GM19395 (cell line): ENCODE data around the gene SPDYE6.
"Not testable (repeated sequence)": the region's sequence is repeated elsewhere in the genome, so short reads cannot be mapped to it uniquely, and the experiment has no call there.

Source experiments
- ATAC-seq: cut with Tn5 transposase; IDR thresholded peaks from one replicate; pipeline ENCODE4 v1.9.1; 2021; ENCODE audit warnings: mild to moderate bottlenecking, moderate library complexity; ENCODE audit not compliant: unreplicated experiment

Gene SPDYE6

DNA sequence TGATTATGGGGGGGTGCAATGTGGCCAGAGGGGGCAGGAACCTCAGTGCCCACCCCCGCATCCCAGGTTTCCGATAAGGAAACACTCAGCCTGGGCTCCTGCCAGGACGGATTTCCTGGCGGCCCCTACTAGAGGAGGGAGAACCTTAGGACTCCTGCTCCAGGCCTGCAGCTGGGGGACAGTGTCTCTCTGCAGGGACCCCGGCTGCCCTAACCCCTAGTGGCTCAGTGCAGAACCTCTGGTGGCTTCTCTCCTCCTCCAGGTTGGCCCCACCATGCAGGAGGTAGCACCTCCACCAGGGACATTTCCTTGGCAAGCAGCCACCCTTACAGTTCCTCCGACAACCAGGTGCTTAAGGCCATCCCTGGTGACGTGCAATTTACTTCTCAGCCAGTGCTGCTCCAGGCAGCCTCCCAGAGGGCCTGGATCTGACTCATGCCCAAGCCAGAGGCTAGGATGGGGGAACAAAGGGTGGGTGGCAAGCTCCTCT, 37.7 kb downstream of the SPDYE6 start:
- ATAC-seq, result no peak

DNA sequence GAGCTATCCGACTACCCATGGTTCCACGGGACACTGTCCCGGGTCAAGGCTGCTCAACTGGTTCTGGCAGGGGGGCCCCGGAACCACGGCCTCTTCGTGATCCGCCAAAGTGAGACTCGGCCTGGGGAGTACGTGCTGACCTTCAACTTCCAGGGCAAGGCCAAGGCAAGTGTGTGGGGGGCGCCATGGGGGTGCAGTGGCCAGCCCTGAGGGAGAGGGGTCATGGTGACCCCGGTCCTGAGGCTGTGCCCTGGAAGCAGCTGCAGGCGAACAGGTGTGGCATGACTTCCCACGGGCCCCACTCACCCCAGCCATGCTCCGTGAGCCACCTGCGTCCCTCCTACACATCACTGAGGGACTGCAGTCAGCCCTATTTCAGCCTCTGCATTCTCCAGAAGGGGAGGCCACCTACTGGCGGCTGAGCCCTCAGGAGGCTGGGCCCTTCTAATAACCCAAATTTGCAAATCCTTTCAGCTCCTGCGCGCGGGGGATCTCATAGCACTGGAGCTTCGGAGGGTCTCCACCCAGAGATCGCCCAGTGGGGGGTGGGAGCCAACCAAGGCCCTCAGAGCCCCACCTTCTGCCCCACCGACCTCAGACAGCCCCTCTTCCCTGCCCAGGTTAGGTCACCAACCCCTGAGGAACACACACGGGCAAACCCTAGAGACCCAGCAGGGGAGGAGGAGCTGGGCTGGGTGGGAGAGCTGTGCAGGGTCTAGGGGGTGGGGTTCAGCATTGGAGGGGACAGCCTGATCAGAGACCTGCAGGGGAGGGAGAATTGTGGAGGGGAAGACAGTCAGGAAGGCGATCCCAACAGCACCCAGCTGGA, 38.8 kb downstream of the SPDYE6 start:
- no peak for ATAC-seq

DNA sequence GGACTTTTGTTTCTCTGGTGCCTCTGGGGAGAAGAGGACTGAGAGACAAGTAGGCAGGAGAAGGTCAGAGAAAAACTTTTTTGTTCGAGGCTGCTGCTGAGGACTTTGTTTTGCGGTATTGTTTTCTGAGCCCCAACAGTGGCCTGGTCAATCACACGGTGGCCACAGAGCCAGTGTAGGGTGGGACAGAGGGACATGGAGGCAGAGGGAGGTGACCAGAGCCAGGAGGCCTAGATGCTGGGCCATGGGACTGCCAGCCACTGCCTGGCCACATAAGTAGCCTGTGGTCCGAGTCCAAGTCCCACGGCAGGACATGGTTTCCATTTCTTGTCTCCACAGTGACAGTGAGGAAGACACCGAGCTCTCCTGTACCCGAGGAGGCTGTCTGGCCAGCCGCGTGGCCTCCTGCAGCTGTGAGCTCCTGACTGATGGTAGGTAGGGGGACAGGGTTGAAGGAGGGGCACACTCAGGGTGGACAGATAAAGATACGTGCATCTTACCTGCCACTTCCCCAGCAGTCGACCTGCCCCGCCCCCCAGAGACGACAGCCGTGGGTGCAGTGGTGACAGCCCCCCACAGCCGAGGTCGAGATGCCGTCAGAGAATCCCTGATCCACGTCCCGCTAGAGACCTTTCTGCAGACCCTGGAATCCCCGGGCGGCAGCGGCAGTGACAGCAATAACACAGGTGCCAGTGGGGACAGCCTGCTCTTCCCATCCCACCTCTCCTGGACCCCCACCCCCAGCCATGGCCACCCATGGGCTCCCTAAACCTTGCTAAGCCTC, 42.1 kb downstream of the SPDYE6 start:
- ATAC-seq, result no peak

DNA sequence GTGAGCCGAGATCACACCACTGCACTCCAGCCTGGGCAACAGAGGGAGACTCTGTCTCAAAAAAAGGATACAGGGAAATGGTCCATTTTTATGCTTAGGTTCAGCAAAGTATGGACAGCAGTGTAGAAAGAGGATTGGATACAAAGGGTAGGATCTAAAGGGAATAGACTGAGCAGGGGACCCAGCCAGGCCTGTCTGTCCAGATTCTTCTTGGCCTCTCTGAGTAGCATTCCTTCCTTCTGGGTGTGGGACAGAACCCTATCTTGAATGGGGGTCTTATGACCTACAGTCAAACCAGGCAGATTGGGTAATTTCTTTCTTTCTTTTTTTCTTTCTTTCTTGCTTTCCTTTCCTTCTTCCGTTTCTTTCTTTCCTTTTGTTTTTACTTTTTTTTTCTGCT, 43.9 kb downstream of the SPDYE6 start:
- ATAC-seq, result no peak

DNA sequence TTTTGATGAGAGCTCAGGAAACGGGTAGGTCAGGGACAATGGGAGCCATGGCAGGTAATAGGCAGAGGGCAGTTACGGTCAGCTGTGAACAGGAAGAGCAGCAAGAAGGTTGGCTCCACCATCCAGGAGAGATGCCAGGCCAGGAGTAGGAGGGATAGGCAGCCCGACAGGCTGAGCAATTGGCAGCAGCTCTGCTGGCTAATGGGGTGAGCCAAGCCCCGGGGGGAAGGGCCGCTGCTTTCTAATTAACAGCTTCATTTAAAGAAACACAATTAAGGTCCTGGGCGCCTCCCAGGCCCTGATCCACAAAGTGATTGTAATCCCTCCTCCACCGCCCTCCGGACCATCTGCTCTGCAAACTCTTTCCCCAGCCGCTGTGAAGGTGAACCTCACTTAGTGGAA, 45.8 kb downstream of the SPDYE6 start:
- no peak for ATAC-seq

DNA sequence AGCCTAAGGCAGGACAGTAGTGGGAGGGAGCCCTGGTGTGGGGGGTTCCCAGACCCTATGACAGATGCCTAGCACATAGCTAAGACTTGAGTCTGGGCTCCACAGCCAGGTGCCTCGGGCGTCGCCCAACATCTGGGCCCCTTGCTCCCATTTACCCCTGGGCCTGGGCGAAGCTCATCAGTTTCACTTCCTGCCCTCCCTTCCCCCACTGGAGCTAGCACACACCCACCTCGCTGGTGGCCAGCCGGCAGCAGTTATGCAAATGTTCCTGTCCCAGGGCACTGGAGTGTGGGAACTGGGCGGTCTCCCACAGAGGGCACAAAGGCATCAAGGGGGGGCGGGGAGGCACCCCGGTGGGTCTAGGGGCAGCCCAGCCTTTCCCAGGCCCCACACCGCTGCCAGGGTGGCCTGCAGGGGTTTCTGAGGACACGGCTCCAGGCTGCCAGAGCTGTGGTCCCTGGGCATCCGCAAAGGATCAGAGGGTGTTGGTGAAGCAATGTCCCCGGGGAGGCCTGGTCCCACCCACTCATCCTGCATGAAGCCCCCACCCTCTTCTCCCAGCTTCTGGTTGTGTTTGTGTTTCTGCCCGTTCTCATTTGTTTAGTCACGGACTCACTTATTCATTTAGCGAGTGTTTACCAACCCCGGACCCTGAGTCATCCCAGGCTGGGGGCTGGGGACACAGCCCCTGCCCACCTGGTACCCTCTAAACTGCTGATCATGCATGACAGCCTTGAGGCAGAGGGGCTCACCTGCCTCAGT, 49.1 kb downstream of the SPDYE6 start:
- peak; percentile 83 for ATAC-seq

DNA sequence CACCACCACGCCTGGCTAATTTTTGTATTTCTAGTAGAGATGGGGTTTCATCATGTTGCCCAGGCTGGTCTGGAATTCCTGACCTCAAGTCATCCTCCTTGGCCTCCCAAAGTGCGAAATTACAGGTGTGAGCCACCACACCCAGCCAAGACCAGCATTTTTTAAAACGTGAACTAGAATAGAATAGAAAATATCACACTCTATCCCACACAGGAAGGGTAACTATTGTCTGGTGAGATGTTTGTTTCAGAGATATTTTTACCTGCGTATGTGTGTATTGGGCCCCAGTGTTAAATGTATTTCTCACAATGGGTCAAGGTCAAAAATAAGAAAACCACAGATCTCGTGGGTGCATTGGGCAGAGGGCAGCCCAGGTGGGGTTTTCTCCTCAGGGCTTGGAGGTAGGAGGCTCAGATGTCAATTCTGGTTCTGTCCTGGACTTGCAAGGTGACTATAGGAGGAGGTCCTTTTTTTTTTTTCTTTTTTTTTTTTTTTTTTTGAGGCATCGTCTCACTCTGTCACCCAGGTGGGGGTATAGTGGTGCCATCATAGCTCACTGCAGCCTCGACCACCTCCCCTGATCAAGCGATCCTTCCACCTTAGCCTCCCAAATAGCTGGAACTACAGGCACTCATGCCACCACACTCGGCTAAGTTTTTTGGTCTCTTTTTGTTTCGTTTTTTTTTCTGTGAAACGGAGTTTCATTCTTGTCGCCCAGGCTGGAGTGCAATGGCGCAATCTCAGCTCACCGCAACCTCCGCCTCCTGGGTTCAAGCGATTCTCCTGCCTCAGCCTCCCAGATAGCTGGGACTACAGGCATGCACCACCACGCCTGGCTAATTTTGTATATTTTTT, 50.6 kb downstream of the SPDYE6 start:
- peak; percentile 58 for ATAC-seq

DNA sequence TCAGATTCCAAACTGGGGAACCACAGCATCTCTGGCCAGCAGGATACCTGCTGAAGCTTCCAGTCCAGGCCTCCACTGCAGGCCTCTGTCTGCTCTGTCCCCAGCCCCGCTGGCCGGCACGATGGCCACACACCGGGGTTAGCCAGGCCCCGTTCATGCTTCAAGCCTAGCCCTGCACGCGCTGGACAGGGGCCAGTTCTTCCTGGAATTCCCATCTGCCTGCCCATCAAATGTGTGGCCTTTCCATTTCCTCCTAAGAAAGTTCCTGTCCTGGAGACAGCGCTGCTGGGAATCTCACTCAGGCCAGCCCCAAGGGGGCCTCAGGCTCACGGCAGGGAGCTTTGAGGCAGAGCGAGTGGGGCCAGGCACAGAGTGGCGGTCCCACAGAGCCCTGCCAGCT, 51.6 kb downstream of the SPDYE6 start:
- ATAC-seq, result no peak

DNA sequence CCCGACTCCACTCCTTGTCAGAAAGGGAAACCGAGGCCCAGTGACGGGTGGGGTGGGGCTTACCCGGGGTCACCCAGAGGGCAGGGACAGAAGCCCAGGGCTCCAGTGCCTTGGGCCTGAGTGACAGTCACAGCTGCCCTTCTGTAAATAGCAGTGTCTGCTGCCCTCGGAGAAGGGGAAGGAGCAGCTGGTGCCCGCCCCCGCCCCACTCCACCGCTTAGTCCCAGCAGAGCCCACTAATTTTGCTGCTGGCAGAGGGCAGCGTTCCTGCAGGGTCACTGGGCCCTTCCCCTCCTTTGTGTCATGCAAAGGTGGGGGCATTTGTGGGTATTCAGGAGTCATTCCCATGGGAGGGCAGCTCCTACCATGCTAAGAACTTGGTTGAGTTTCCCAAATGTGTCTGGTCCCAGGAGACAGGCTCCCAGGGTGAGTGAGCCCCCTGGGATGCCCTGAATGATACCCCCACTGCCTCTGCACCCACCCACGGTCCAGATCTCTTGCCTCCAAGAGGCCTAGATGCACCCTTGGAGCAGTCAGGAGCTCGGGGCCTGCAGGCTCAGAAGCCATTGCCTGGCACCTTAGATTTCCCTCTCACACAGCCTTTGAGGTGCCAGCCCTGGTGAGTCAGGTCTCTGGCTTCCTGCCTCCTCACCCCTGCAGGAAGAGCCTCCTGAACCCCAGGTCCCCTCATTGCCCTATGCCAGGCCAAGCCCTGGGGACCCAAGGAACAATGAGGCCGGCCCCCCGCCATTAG, 52.4 kb downstream of the SPDYE6 start:
- no peak for ATAC-seq

DNA sequence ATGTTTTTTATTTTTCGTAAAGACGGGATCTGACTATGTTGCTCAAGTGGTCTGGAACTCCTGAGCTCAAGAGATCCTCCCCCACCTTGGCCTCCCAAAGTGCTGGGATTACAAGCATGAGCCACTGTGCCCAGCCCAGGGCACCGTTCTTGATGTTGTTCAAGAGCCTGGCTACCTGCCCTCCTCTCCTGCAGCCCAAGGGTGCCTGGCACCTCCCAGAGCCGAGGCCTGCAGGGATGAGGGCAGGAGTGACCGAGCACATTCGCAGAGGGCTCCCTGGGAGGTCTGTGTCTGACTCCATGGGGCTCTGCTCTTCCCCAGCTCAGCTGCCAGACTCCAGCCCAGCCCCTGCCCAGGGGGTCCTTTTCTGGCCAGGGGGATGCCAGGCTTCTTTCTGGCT, 54.2 kb downstream of the SPDYE6 start:
- no peak for ATAC-seq

DNA sequence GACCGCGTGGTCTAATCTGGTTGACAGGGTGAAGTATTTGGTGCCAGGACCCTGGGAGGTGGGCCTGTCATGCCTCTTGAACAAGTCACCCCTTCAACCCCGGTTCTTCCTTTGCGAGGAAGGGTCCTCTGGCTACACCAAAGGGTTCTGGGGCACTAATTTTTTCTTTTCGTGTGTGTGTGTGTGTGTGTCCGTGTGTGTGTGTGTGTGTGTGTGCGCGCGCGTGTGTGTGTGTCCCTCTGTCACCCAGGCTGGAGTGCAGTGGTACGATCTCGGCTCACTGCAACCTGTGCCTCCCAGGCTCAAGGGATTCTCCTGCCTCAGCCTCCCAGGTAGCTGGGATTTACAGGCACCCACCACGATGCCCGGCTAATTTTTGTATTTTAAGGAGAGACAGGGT, 54.9 kb downstream of the SPDYE6 start:
- ATAC-seq, result not testable (repeated sequence)

DNA sequence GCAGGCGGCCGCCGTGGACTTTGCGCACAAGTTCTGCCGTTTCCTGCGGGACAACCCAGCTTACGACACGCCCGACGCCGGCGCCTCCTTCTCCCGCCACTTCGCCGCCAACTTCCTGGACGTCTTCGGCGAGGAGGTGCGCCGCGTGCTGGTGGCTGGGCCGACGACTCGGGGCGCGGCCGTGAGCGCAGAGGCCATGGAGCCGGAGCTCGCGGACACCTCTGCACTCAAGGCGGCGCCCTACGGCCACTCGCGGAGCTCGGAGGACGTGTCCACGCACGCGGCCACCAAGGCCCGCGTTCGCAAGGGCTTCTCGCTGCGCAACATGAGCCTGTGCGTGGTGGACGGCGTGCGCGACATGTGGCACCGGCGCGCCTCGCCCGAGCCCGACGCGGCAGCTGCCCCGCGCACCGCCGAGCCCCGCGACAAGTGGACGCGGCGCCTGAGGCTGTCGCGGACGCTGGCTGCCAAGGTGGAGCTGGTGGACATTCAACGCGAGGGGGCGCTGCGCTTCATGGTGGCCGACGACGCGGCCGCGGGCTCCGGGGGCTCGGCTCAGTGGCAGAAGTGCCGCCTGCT, 55.5 kb downstream of the SPDYE6 start:
- no peak for ATAC-seq

DNA sequence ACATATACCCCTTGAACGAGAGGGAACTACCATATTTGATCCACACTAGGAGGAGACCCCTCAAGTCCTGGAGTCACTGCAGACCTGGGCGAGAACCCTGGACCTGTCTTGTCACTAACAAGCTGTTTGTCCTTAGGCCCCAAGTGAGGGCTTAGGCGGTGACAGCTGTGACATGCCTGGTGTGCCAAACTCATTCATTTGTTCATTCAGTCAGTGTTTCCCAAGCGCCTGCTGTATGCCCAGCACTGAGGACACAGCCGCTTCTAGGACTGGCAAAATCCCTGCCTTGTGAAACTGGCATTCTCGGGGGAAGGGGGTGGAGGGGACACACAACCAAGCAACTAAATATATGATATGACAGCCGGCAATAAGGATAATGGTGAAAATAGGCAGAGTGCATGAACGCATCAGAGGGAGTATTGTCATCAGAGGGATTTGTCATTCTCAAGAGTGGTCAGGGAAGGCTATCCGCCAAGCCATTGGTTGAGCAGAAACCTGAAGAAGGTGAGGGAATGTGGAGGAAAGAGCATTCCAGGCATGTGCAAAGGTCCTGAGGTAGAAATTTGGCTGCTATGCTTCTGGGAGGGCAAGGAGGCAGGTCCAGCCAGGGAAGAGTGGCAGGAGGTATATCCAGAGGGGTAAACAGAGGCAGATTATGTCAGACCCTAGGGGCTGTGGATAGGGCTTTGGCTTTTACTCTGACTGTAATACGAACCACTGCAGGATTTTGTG, 58.6 kb downstream of the SPDYE6 start:
- no peak for ATAC-seq

DNA sequence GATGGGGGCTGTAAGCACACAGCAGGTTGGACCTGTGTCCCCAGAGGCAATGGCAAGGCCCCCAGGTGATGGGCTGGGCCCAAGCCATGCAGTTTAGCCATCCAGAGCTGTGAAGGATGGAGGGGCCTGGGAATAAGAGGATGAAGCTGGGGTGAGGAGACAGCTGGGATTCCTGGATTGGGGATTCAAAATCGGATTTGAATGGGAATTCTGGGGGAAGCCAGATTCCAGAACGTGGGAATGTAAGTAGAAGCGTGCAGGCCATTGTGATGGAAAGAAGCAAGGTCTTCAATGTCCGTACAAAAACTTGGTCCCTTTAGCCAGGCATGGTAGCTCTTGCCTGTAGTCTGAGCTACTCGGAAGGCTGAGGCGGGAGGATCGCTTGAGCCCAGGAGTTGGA, 59.7 kb downstream of the SPDYE6 start:
- ATAC-seq, result no peak

DNA sequence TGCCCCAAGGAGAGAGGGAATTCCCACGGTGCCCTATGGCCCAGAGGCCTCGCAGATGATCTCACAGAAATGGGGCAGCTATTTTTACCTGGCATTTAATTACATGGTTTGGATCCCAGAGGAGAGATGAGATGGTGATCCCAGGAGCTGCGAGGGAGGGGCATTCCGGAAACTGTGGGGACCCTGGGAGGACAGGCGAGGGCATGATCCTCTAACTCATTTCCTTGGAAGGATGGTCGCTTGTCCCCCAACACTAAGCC, 60.1 kb downstream of the SPDYE6 start:
- ATAC-seq, result no peak
